Daoy (cell line): Measurements from ENCODE around the gene RPS24. TPM values are rescaled to one million over a fixed set of nuclear protein-coding genes. Genes with fewer than 3 reads are reported as not detected.

Experiments
- total RNA-seq: library from RNA; depleted of rRNA; stranded (reverse); fragments of >200 nt; shearing (Covaris generic); gene quantifications from 2 replicates; pipeline ENCODE4 v1.2.3, GENCODE V29; 2014; rRNA removed

The RPS24 gene
- total RNA-seq, 1 experiment from 2014 or later, result 2,233 TPM

Other genes starting within 250 kb of the RPS24 start
- gene DLG5, start 107.1 kb upstream of the RPS24 start, total RNA-seq, result 8.6 and 25.2 TPM in 2 replicates
- gene POLR3A, start 4.3 kb upstream of the RPS24 start, total RNA-seq, result 8.3 and 15.0 TPM in 2 replicates